ENCODE data around the gene SLC6A2. TPM values are rescaled to one million over a fixed set of nuclear protein-coding genes. Genes with fewer than 3 reads are reported as not detected.

SLC6A2 gene
- total and polyA plus RNA-seq, 7 donors: 0.10 to 0.14 TPM; not detected in 5

DNA sequence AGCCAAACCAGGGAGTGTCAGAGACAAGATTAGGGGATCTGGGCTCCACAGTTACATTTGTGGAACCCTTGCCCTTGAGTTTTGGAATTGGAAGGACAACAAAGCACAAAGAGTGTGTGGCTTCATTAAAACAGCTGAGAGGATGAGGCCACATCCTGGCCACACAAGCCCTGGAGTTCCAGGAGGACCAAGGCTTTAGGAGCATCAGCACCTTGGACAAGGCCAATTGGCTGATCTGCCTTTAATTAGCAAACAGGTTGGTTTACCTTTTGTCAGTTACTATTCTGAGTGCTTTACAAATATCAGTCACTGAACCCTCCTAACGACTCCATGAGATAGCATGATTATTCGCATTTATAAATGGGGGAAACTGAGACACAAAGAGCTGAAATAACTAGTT lies 54.7 kb downstream of the SLC6A2 start:
- 30 to 37% methylated on average over 2 of the region's 2 CpGs for WGBS, 2 donors
- H3K36me3 ChIP-seq: no peaks in the 10 kb centered on the region
- peaks cover 0 to 37% (median 0%) of the 10 kb centered on the region in 3 donors for H3K27me3 ChIP-seq
- intact Hi-C loops (cut with DNase I): no loop called here
- no peaks in the 10 kb centered on the region for H3K9me3 ChIP-seq
- H3K27ac ChIP-seq: no peak overlapping the region
- H3K4me3 ChIP-seq: no peak overlapping the region
- TF ChIP-seq POLR2AphosphoS5 (IDR thresholded peaks at IDR 0.05) (no peak), POLR2A (IDR thresholded peaks at IDR 0.05) (no peak), EP300 (IDR thresholded peaks at IDR 0.05) (no peak)
- TF ChIP-seq, protein P1, sequence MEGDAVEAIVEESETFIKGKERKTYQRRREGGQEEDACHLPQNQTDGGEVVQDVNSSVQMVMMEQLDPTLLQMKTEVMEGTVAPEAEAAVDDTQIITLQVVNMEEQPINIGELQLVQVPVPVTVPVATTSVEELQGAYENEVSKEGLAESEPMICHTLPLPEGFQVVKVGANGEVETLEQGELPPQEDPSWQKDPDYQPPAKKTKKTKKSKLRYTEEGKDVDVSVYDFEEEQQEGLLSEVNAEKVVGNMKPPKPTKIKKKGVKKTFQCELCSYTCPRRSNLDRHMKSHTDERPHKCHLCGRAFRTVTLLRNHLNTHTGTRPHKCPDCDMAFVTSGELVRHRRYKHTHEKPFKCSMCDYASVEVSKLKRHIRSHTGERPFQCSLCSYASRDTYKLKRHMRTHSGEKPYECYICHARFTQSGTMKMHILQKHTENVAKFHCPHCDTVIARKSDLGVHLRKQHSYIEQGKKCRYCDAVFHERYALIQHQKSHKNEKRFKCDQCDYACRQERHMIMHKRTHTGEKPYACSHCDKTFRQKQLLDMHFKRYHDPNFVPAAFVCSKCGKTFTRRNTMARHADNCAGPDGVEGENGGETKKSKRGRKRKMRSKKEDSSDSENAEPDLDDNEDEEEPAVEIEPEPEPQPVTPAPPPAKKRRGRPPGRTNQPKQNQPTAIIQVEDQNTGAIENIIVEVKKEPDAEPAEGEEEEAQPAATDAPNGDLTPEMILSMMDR (IDR thresholded peaks at IDR 0.05): no peak
- H3K4me1 ChIP-seq: no peaks in the 10 kb centered on the region
- no peak for DNase-seq

DNA sequence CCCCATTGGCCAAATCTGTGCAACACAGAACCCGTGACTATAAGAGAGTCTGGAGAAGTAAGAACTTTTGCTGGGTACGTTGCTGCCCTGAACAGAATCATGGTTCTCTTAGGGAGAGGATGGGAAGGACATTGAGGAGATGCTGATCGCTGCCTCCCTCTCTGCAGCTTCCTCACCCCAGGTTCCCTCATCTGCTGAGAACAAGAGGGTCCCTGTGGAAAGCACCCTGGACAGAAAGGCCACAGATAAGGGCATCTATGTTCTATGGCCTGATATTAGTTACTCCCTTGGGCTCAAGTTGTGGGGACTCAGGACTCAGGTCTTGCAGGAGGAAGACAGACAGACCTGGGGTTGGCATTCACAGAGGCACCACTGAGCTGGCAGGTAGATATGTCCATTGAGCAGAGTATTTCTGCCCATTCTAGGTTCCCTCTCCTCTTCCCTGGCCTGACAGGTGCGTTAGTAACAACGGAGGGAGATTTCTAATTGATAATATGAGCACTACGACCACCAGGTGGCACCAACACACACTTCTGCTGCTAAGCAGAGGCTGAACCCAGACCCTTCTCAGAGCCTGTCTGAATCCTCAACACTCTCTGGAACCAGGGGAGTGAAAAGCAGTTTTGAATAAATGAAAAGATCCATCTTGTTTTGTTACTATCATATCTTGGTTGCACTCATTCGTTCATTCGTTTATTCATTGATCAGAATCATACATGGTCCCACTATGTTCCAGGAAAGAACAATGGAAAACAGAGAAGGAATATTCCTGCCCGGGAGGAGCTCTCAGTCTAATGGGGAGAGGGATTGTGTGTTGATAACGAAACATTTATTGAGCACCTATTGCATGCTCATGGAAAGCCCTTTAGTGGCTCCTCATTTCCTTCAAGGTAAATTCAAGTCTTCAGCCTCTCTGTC lies 56.4 kb downstream of the SLC6A2 start:
- Histone ChIP-seq H3K4me1 (no peaks in the 10 kb centered on the region), H3K9me3 (no peaks in the 10 kb centered on the region), H3K27ac (no peak overlapping the region), H3K27me3 (peaks cover 0 to 37% (median 0%) of the 10 kb centered on the region in 3 donors), H3K4me3 (no peak overlapping the region), H3K36me3 (no peaks in the 10 kb centered on the region)
- intact Hi-C loops (cut with DNase I): loop anchor here (1.0 kb wide), 1 partner anchor 130 kb away; no protein-coding TSS in a partner anchor
- WGBS, 2 donors: 20 to 33% methylated on average over 10 of the region's 10 CpGs
- DNase-seq: peak; percentile 74
- TF ChIP-seq, protein P1 (IDR thresholded peaks at IDR 0.05): peak in 3 of 4 experiments; percentile 49 to 64 (median 52)
- TF ChIP-seq EP300 (IDR thresholded peaks at IDR 0.05): no peak

DNA sequence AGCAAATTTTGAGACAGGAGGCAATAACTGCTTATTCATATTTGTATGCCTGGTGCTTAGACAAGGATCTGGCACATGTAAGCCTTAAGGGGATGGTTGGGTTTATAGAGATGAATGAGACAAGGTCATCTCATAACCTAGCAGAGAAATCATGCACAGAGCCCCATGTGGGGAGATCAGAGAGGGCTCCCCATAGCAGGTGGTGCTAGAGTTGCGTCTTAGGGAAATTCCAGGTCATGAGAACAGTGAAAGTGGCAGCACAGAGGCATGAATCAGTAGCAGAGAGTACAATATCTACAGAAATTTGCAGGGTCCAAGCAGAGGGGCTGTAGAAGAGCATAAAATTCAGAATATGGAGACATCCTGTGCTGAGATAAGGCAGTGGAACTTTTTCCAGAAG lies 57.3 kb downstream of the SLC6A2 start:
- TF ChIP-seq POLR2A (IDR thresholded peaks at IDR 0.05): no peak
- TF ChIP-seq, protein P1 (IDR thresholded peaks at IDR 0.05): no peak
- no peak for TF ChIP-seq EP300 (IDR thresholded peaks at IDR 0.05)
- TF ChIP-seq POLR2AphosphoS5 (IDR thresholded peaks at IDR 0.05): no peak
- Histone ChIP-seq H3K36me3 (no peaks in the 10 kb centered on the region), H3K4me3 (no peak overlapping the region), H3K4me1 (no peaks in the 10 kb centered on the region), H3K27me3 (peaks cover 0 to 32% (median 0%) of the 10 kb centered on the region in 3 donors), H3K9me3 (no peaks in the 10 kb centered on the region), H3K27ac (no peak overlapping the region)
- 77 to 82% methylated on average over 1 of the region's 1 CpG for WGBS, 2 donors
- intact Hi-C loops (cut with DNase I): no loop called here
- DNase-seq: no peak

DNA sequence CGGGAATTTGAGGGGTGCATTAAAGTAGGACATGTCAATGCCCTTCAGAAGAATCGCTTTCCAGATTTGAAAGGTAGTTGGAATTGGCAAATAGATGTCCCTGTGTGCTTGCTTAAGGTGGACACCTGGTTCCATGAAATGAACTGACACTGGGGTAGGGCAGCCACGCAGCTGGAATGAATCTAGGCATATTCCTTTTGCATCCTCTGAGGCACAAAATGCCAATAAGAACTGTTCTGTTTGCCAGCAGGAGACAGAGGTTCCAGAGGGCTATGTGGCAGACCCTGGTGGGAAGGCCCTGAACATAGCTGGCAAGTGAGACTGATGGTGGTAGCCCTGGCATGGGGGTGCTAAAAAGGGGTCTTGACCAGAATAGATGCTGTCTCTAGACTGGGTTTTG lies 61.5 kb downstream of the SLC6A2 start:
- no peak overlapping the region for H3K27ac ChIP-seq
- no peak for DNase-seq
- peaks cover 0 to 3% (median 0%) of the 10 kb centered on the region in 3 donors for H3K27me3 ChIP-seq
- intact Hi-C loops (cut with DNase I): no loop called here
- H3K4me1 ChIP-seq: no peaks in the 10 kb centered on the region
- no peaks in the 10 kb centered on the region for H3K9me3 ChIP-seq
- TF ChIP-seq POLR2A (IDR thresholded peaks at IDR 0.05): no peak
- TF ChIP-seq, protein P1 (IDR thresholded peaks at IDR 0.05): no peak
- no peak for TF ChIP-seq POLR2AphosphoS5 (IDR thresholded peaks at IDR 0.05)
- TF ChIP-seq EP300 (IDR thresholded peaks at IDR 0.05): no peak
- H3K36me3 ChIP-seq: no peaks in the 10 kb centered on the region
- 73 to 79% methylated on average over 3 of the region's 3 CpGs for WGBS, 2 donors
- H3K4me3 ChIP-seq: no peak overlapping the region
